OCI-LY3 (cell line): ENCODE measurements around the gene FATE1.

Source experiments
- H2AFZ ChIP-seq: fragments of 200-600, 300-600 bp; shearing (Covaris generic); 2 replicates; pipeline ENCODE4 v1.6.0; 2014; ENCODE audit warnings: antibody characterized with exemption, low read depth, low read length
- H3K27ac ChIP-seq: fragments of 200-600, 300-600 bp; sonication (generic); 2 replicates; pipeline ENCODE4 v1.5.1; 2014; ENCODE audit warnings: mild to moderate bottlenecking, low read length, moderate library complexity, mixed read lengths
- H3K27me3 ChIP-seq: fragments of 200-600, 300-600 bp; sonication (generic); 2 replicates; pipeline ENCODE4 v1.6.1; 2014; ENCODE audit warnings: low read depth, low read length, mixed read lengths
- H3K36me3 ChIP-seq: fragments of 200-600, 300-600 bp; sonication (generic); replicated peaks from 2 replicates; pipeline ENCODE3; 2014; ENCODE audit warnings: low read depth, low read length, mixed read lengths
- H3K4me1 ChIP-seq: fragments of 300-600, 200-600 bp; sonication (generic); 2 replicates; pipeline ENCODE4 v1.6.1; 2014; ENCODE audit warnings: low read length, mixed read lengths
- H3K4me2 ChIP-seq: fragments of 200-600, 300-600 bp; sonication (generic); 2 replicates; pipeline ENCODE4 v1.6.1; 2014; ENCODE audit warnings: low read length, mixed read lengths
- H3K4me3 ChIP-seq: fragments of 300-600, 200-600 bp; sonication (generic); 2 replicates; pipeline ENCODE4 v1.5.1; 2014; ENCODE audit warnings: antibody characterized with exemption, mild to moderate bottlenecking, low read length, moderate library complexity
- H3K79me2 ChIP-seq: fragments of 300-600, 200-600 bp; shearing (Covaris generic); 2 replicates; pipeline ENCODE4 v1.6.1; 2014; ENCODE audit warnings: mild to moderate bottlenecking, low read length, mixed read lengths
- H3K9ac ChIP-seq: fragments of 300-600, 200-600 bp; shearing (Covaris generic); 2 replicates; pipeline ENCODE4 v1.6.0; 2014; ENCODE audit warnings: mild to moderate bottlenecking, low read length, moderate library complexity
- H3K9me3 ChIP-seq: fragments of 200-600, 300-600 bp; shearing (Covaris generic); 2 replicates; pipeline ENCODE4 v1.6.1; 2014; ENCODE audit warnings: low read length, mixed read lengths; ENCODE audit not compliant: insufficient read depth
- H4K20me1 ChIP-seq: fragments of 200-600, 300-600 bp; sonication (generic); 2 replicates; pipeline ENCODE4 v1.6.1; 2016; ENCODE audit warnings: low read length, mixed read lengths; ENCODE audit not compliant: insufficient read depth
- EZH2phosphoT487 ChIP-seq: fragments of 200-600 bp; shearing (Covaris generic); IDR thresholded peaks from 2 replicates; pipeline ENCODE4 v1.6.1; 2018; ENCODE audit warnings: antibody characterized with exemption, mixed run types, low read depth
- TF ChIP-seq, protein P1 (sequence below): fragments of 200-600, 300-600 bp; sonication (generic); IDR thresholded peaks from 2 replicates; pipeline ENCODE4 v1.5.1; 2014; ENCODE audit warnings: antibody characterized with exemption, low read length, low read depth

The FATE1 gene

DNA sequence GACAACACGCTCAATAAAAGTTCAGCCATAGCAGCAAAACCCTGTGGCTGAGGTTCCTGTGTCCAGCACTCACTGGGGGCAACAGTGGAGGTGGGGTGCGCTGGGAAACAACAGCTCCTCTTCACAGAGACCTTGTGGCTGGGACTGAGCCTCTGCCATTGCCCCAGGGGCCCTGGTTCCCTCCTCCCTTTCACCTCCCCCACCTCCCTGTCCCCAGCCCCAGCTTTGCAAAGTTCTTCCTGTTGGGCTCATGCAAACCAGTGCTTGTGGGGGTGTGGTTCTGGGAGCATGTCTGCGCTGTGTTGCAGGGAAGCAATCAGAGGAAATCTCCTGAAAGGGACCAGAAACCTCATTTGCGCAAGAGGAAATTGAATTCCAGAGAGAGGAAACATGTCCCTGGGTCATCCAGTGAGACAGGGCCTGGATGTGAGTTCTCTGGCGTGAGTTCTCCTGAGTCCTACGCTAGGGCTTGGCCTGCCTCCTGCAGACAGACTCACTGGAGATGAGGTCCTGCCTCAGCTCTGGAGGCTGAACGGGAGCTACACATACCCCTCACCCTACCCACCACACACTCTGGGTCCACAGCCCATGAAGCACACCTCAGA lies 7.4 kb downstream of the FATE1 start:
- TF ChIP-seq, protein P1, sequence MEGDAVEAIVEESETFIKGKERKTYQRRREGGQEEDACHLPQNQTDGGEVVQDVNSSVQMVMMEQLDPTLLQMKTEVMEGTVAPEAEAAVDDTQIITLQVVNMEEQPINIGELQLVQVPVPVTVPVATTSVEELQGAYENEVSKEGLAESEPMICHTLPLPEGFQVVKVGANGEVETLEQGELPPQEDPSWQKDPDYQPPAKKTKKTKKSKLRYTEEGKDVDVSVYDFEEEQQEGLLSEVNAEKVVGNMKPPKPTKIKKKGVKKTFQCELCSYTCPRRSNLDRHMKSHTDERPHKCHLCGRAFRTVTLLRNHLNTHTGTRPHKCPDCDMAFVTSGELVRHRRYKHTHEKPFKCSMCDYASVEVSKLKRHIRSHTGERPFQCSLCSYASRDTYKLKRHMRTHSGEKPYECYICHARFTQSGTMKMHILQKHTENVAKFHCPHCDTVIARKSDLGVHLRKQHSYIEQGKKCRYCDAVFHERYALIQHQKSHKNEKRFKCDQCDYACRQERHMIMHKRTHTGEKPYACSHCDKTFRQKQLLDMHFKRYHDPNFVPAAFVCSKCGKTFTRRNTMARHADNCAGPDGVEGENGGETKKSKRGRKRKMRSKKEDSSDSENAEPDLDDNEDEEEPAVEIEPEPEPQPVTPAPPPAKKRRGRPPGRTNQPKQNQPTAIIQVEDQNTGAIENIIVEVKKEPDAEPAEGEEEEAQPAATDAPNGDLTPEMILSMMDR: no peak
- no peak for TF ChIP-seq EZH2phosphoT487
- Histone ChIP-seq H3K9me3 (no peaks in the 10 kb centered on the region), H4K20me1 (no peaks in the 10 kb centered on the region), H2AFZ (no peak overlapping the region), H3K36me3 (no peaks in the 10 kb centered on the region), H3K4me2 (no peak overlapping the region), H3K4me1 (no peaks in the 10 kb centered on the region), H3K27ac (no peak overlapping the region), H3K79me2 (no peaks in the 10 kb centered on the region), H3K27me3 (no peaks in the 10 kb centered on the region), H3K4me3 (no peak overlapping the region), H3K9ac (no peak overlapping the region)

DNA sequence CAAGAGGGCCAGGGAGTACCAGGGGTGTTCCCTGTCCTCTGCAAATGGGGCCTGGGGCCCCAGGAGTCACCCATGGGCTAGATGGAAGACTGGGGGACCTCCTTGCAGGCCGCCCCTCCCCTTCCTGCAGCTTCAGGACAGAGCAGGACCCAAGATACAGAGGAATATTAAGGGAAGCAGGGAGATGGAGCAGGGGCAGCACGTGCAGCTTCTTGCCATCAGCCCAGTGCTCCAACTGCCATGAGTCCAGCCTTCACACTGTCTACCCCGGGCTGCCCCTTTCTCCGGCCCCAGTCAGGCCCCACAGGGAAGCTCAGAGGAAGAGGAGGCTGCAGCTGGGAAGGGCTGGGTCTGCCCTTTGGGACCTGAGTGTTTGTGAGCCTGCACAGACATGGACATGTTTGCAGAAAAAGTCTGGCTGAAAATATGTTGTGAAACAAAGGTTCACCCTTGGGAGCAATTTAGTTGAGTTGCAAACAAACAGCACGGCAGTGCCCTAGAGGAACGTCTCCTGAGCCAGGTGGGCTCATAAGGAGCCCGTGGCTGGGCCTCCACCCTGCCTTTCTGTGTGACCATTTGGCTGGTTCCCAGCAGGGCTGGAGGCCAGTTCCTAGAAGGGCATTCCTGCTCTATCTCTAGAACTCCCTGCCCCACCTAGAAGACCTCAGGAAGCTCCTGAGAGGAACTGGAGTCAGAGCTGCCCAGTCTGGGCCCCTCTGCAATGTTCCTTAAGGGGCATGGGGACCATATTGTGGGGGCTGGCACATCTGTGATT lies 8.9 kb downstream of the FATE1 start:
- Histone ChIP-seq H4K20me1 (no peaks in the 10 kb centered on the region), H3K27ac (no peak overlapping the region), H3K36me3 (no peaks in the 10 kb centered on the region), H3K9me3 (no peaks in the 10 kb centered on the region), H3K79me2 (no peaks in the 10 kb centered on the region), H3K4me1 (no peaks in the 10 kb centered on the region), H3K27me3 (no peaks in the 10 kb centered on the region), H3K4me2 (no peak overlapping the region), H2AFZ (no peak overlapping the region), H3K9ac (no peak overlapping the region), H3K4me3 (no peak overlapping the region)
- TF ChIP-seq, protein P1: no peak
- no peak for TF ChIP-seq EZH2phosphoT487

DNA sequence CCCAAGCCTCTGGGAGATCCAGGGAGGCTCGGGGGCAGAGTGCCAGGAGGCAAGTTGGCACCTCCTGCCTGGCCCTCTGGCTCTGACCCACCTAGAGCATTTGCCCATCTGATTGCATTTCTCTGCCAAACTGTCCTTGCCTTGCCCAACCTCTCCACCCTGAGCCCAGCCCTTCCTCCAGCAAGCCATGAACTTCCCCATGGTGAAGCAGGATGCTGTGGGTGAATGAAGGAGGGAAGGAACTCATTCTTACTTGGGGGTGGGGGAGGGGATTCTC lies 9.4 kb downstream of the FATE1 start:
- Histone ChIP-seq H3K27me3 (no peaks in the 10 kb centered on the region), H3K27ac (no peak overlapping the region), H3K4me3 (no peak overlapping the region), H3K79me2 (no peaks in the 10 kb centered on the region), H4K20me1 (no peaks in the 10 kb centered on the region), H3K36me3 (no peaks in the 10 kb centered on the region), H3K4me1 (no peaks in the 10 kb centered on the region), H2AFZ (no peak overlapping the region), H3K4me2 (no peak overlapping the region), H3K9me3 (no peaks in the 10 kb centered on the region), H3K9ac (no peak overlapping the region)
- no peak for TF ChIP-seq EZH2phosphoT487
- TF ChIP-seq, protein P1: no peak

DNA sequence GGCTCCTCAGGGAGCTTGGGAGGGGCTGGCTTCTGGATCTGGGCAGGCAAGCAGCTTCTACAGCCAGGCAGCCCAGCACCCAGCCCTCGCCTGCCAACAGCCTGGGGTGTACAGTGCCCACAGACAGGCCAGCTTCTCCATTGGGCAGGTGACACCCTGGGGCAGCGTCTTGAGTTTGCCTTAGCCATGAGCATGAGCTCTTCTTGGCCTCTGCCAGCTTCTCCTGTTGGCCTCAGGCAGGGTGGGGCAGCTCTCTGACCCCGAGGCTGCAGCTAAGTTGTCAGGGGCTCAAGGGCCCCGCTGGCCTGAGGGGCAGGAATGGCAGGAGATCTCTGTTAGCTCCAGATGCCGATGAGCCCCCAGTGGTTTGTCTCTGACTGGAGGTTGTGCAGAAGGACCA lies 10.9 kb downstream of the FATE1 start:
- no peaks in the 10 kb centered on the region for H3K79me2 ChIP-seq
- no peaks in the 10 kb centered on the region for H3K4me1 ChIP-seq
- no peak overlapping the region for H3K27ac ChIP-seq
- no peak overlapping the region for H3K4me2 ChIP-seq
- no peaks in the 10 kb centered on the region for H3K36me3 ChIP-seq
- TF ChIP-seq EZH2phosphoT487: no peak
- TF ChIP-seq, protein P1: no peak
- H3K4me3 ChIP-seq: no peak overlapping the region
- H3K9me3 ChIP-seq: no peaks in the 10 kb centered on the region
- no peaks in the 10 kb centered on the region for H4K20me1 ChIP-seq
- H3K9ac ChIP-seq: no peak overlapping the region
- no peaks in the 10 kb centered on the region for H3K27me3 ChIP-seq
- no peak overlapping the region for H2AFZ ChIP-seq
